ENCODE measurements around the gene HIPK2.
A peak's percentile ranks its signal among the peaks of the same experiment; 100 is the strongest.

Gene HIPK2

DNA sequence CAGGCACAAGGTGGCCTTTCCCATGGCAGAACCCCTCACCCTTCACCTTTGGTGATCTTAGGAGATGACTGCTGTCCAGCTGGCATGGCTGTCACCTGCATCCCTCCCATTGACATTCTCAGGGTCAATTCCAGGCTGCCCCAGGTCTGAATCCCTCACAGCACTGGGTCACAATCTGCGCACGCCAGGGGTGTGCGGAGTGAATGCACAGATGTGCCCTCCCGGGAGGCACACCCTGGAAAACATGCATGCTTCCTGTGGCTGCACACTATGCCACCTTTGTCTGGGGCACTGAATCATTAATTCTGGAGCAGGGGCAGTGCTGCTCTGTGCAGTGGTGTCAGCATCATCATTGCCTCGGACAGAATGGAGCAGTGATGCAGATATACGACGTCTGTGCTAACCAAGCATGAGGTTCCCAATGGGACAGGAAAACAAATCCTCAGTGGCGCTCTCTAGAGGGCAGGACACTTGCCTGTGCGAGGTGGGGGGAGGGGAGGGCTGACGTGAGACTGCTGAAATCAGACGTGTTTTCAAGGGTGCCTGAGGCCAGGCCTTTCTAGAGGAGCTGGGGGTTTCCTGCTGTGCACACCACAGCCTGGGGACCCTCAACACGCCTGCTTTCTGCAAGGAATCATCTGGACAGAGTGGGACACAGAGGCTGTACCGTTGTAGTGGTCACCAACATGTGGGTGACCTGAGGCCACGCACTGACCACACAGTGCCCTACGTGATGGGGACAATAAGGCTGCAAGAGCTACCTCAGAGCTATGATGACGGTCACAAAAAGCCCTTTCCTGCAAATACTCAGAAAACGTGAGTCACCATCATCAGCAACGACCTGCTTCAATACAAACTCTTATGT lies 77.9 kb downstream of the HIPK2 start:
- H3K9me3 ChIP-seq (ENCODE audit: insufficient read depth, low read length, severe bottlenecking): no peaks in the 10 kb centered on the region
- no peaks in the 10 kb centered on the region for H3K4me1 ChIP-seq (ENCODE audit: insufficient read depth, low read length)
- ATAC-seq (ENCODE audit: insufficient read depth, low read depth) (no peak), DNase-seq (peak; percentile 9)
- H3K9ac ChIP-seq (ENCODE audit: low read depth, low read length): no peak overlapping the region
- H3K27ac ChIP-seq (ENCODE audit: low read length): no peak overlapping the region
- no peak overlapping the region for H3K4me3 ChIP-seq (ENCODE audit: low read depth in 1 of 2, low read length in 2 of 2)
- H3K36me3 ChIP-seq (ENCODE audit: insufficient read depth, low read length): peaks cover 3% of the 10 kb centered on the region; the same call in 1 of the 2 replicates
- peaks cover 8% of the 10 kb centered on the region; the same call in 1 of the 2 replicates for H4K20me1 ChIP-seq (ENCODE audit: insufficient read depth, low read length)
- H3K4me2 ChIP-seq (ENCODE audit: insufficient read depth, low read length): no peak overlapping the region
- H2AFZ ChIP-seq (ENCODE audit: low read depth, low read length): no peak overlapping the region
- H3K27me3 ChIP-seq (ENCODE audit: insufficient read depth, low read length, poor library complexity): no peaks in the 10 kb centered on the region
- TF ChIP-seq EZH2 (IDR thresholded peaks at IDR 0.05; ENCODE audit: borderline replicate concordance, low read depth, low read length, severe bottlenecking): no peak
- TF ChIP-seq, protein P1, sequence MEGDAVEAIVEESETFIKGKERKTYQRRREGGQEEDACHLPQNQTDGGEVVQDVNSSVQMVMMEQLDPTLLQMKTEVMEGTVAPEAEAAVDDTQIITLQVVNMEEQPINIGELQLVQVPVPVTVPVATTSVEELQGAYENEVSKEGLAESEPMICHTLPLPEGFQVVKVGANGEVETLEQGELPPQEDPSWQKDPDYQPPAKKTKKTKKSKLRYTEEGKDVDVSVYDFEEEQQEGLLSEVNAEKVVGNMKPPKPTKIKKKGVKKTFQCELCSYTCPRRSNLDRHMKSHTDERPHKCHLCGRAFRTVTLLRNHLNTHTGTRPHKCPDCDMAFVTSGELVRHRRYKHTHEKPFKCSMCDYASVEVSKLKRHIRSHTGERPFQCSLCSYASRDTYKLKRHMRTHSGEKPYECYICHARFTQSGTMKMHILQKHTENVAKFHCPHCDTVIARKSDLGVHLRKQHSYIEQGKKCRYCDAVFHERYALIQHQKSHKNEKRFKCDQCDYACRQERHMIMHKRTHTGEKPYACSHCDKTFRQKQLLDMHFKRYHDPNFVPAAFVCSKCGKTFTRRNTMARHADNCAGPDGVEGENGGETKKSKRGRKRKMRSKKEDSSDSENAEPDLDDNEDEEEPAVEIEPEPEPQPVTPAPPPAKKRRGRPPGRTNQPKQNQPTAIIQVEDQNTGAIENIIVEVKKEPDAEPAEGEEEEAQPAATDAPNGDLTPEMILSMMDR (IDR thresholded peaks at IDR 0.05; ENCODE audit: borderline replicate concordance, extremely low read depth, low read length, poor library complexity, severe bottlenecking): peak; percentile 14
- H3K79me2 ChIP-seq (ENCODE audit: insufficient read depth, low read length): no peaks in the 10 kb centered on the region

DNA sequence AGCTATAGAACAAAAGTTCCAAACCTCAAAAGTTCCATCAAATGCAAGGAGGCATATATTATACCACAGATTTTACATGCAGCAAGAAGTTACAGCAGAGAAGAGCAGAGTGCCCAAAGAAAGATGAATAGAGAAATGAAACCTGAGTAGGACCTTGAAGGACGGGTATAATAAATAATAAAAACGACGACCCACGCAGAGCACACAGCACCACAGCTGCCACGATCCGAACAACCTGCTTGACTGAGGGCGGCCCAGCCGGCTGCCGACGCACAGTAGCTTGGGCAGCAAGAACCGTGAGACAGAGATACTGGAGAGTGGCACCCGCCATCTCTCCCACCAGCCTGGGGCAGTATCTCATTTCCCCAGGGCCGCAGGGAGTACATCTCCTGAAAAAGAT lies 79.0 kb downstream of the HIPK2 start:
- peaks cover 3% of the 10 kb centered on the region; the same call in 1 of the 2 replicates for H3K36me3 ChIP-seq (ENCODE audit: insufficient read depth, low read length)
- H2AFZ ChIP-seq (ENCODE audit: low read depth, low read length): no peak overlapping the region
- peaks cover 8% of the 10 kb centered on the region; the same call in 1 of the 2 replicates for H4K20me1 ChIP-seq (ENCODE audit: insufficient read depth, low read length)
- no peak overlapping the region for H3K4me2 ChIP-seq (ENCODE audit: insufficient read depth, low read length)
- H3K79me2 ChIP-seq (ENCODE audit: insufficient read depth, low read length): no peaks in the 10 kb centered on the region
- no peak overlapping the region for H3K4me3 ChIP-seq (ENCODE audit: low read depth in 1 of 2, low read length in 2 of 2)
- ATAC-seq (ENCODE audit: insufficient read depth, low read depth) (no peak), DNase-seq (no peak)
- TF ChIP-seq, protein P1 (IDR thresholded peaks at IDR 0.05; ENCODE audit: borderline replicate concordance, extremely low read depth, low read length, poor library complexity, severe bottlenecking): no peak
- TF ChIP-seq EZH2 (IDR thresholded peaks at IDR 0.05; ENCODE audit: borderline replicate concordance, low read depth, low read length, severe bottlenecking): no peak
- no peak overlapping the region for H3K9ac ChIP-seq (ENCODE audit: low read depth, low read length)
- no peak overlapping the region for H3K27ac ChIP-seq (ENCODE audit: low read length)
- H3K9me3 ChIP-seq (ENCODE audit: insufficient read depth, low read length, severe bottlenecking): no peaks in the 10 kb centered on the region
- H3K27me3 ChIP-seq (ENCODE audit: insufficient read depth, low read length, poor library complexity): no peaks in the 10 kb centered on the region
- H3K4me1 ChIP-seq (ENCODE audit: insufficient read depth, low read length): no peaks in the 10 kb centered on the region

DNA sequence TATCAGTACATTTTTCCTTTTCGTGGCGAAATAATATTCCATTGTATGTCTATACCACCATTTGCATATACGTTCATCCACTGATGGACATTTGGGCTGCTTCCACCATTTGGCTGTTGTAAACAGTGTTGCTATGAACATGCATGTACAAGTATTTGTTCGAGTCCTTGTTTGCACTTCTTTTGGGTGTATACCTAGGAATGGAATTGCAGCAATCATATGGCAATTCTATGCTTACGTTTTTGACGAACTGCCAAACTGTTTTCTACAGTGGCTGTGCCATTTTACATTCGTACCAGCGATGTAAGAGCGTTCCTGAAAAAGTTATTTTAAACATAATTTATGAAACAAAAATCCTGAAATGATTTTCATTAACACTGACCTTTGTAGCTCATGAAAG lies 79.5 kb downstream of the HIPK2 start:
- H3K36me3 ChIP-seq (ENCODE audit: insufficient read depth, low read length): peaks cover 3% of the 10 kb centered on the region; the same call in 1 of the 2 replicates
- no peak for TF ChIP-seq EZH2 (IDR thresholded peaks at IDR 0.05; ENCODE audit: borderline replicate concordance, low read depth, low read length, severe bottlenecking)
- H3K4me1 ChIP-seq (ENCODE audit: insufficient read depth, low read length): no peaks in the 10 kb centered on the region
- H4K20me1 ChIP-seq (ENCODE audit: insufficient read depth, low read length): peaks cover 8% of the 10 kb centered on the region; the same call in 1 of the 2 replicates
- no peak overlapping the region for H3K4me2 ChIP-seq (ENCODE audit: insufficient read depth, low read length)
- H3K79me2 ChIP-seq (ENCODE audit: insufficient read depth, low read length): no peaks in the 10 kb centered on the region
- no peak overlapping the region for H3K9ac ChIP-seq (ENCODE audit: low read depth, low read length)
- ATAC-seq (ENCODE audit: insufficient read depth, low read depth) (no peak), DNase-seq (no peak)
- no peak overlapping the region for H3K4me3 ChIP-seq (ENCODE audit: low read depth in 1 of 2, low read length in 2 of 2)
- no peaks in the 10 kb centered on the region for H3K9me3 ChIP-seq (ENCODE audit: insufficient read depth, low read length, severe bottlenecking)
- H2AFZ ChIP-seq (ENCODE audit: low read depth, low read length): no peak overlapping the region
- H3K27me3 ChIP-seq (ENCODE audit: insufficient read depth, low read length, poor library complexity): no peaks in the 10 kb centered on the region
- no peak overlapping the region for H3K27ac ChIP-seq (ENCODE audit: low read length)

- Histone ChIP-seq H4K20me1 (ENCODE audit: insufficient read depth, low read length) (peaks cover 5% of the 10 kb centered on the region; the same call in 1 of the 2 replicates), H3K4me1 (ENCODE audit: insufficient read depth, low read length) (no peaks in the 10 kb centered on the region), H3K36me3 (ENCODE audit: insufficient read depth, low read length) (peaks cover 3% of the 10 kb centered on the region; the same call in 1 of the 2 replicates), H3K79me2 (ENCODE audit: insufficient read depth, low read length) (no peaks in the 10 kb centered on the region), H3K27ac (ENCODE audit: low read length) (no peak overlapping the region), H3K4me3 (ENCODE audit: low read depth in 1 of 2, low read length in 2 of 2) (no peak overlapping the region), H2AFZ (ENCODE audit: low read depth, low read length) (no peak overlapping the region), H3K9ac (ENCODE audit: low read depth, low read length) (no peak overlapping the region), H3K9me3 (ENCODE audit: insufficient read depth, low read length, severe bottlenecking) (no peaks in the 10 kb centered on the region), H3K4me2 (ENCODE audit: insufficient read depth, low read length) (no peak overlapping the region), H3K27me3 (ENCODE audit: insufficient read depth, low read length, poor library complexity) (no peaks in the 10 kb centered on the region)
- TF ChIP-seq, protein P1 (IDR thresholded peaks at IDR 0.05; ENCODE audit: borderline replicate concordance, extremely low read depth, low read length, poor library complexity, severe bottlenecking): no peak
- TF ChIP-seq EZH2 (IDR thresholded peaks at IDR 0.05; ENCODE audit: borderline replicate concordance, low read depth, low read length, severe bottlenecking): no peak
- DNase-seq (no peak), ATAC-seq (ENCODE audit: insufficient read depth, low read depth) (no peak)
Measured at GRCh38 chr7:139697056-139697455, 80.7 kb downstream of the HIPK2 start.

Measured in DND-41 (cell line).